Stimulated activated CD4-positive, alpha-beta T cell treated with anti-CD3 and anti-CD28 coated beads, Interleukin-4, amount 100 ng/mL, for 1 hour (primary cell): ENCODE measurements around the gene IL10RB.
"Not testable (repeated sequence)": the region's sequence is repeated elsewhere in the genome, so short reads cannot be mapped to it uniquely, and the experiment has no call there.

ENCODE experiments used
- DNase-seq: peaks from one replicate; pipeline ENCODE4 v3.0.0-alpha.2; 2020

IL10RB gene

DNA sequence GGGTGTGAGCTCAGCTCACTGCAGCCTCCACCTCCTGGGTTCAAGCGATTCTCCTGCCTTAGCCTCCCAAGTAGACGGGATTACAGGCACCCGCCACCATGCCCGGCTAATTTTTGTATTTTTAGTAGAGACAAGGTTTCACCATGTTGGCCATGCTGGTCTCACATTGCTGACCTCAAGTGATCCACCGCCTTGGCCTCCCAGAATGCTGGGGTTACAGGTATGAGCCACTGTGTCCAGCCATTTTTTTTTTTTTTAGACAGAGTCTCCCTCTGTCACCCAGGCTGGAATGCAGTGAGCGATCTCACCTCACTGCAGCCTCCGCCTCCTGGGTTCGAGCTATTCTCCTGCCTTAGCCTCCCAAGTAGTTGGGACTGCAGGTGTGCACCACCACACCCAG, 23.3 kb upstream of the IL10RB start:
- DNase-seq: not testable (repeated sequence)

DNA sequence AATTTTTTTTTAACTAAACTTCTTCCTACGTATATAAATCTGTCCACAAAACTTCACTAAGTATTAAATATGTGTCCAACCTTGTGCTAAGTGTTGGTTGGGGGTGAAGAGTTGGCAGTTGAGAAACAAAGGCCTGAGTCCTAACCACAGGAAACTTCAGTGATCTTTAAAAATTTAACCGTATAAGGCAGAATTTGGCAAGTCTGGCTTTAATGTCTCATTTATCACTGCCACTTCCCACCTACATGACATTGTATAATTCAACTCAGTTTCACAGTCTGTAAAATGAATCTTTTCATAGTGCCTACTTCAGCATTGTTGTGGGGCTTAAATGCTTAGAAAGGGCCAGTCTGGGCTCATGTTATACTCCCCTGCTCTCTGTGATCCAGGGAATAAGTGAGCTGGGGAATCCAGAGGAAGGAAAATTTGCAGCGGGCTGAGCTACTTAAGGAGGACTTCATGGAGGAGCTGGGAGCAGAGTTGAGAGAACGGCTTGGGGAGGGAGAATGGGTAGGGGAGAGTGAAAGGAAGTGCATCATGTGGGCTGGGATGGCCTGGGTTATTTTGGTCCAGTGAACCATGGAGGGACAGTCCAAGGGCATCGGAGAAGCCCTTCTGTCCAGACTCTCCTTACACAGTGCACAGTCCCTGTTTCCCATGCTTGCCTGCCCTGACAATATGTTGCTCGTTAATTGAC, 21.9 kb upstream of the IL10RB start:
- no peak for DNase-seq

DNA sequence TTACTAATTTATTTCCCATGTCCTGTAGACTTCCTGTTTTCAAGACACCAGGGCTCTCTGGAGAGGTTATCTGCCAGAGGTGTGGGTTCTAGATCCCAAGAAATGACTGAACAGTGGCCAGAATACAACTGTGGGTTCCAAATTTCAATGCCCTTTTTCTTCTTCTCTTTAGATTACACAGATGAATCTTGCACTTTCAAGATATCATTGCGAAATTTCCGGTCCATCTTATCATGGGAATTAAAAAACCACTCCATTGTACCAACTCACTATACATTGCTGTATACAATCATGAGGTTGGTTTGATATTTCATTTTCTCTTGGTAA, 21.4 kb upstream of the IL10RB start:
- no peak for DNase-seq

DNA sequence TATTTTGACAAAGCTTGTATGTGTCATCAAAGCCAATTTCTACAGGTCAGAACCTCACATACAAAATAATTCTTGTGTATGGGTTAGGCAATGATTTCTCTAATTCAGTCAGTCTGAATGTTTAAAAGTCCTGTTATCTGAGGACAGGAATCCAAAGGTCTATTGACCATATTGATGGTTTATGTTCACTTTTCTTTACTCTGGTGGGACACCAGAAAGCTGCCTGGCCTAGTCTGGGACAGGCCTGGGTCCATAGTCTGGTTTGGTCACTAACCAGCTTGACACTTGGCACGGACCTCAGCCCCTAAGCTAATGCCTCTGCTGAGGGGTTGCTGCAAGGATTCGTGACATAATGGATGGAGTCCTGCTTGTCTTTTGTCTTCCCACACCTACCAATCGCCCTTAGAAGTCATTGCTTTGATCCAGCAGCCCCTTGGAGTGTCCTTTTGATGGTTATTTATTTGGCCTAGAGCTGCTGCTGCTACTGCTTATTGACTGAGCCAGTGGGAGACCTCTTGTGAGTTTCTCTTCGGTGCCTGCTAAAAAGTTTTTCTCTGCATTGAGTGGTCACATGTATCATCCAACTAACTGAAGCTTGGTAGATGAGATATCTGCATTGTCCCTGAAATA, 20.8 kb upstream of the IL10RB start:
- DNase-seq: no peak

DNA sequence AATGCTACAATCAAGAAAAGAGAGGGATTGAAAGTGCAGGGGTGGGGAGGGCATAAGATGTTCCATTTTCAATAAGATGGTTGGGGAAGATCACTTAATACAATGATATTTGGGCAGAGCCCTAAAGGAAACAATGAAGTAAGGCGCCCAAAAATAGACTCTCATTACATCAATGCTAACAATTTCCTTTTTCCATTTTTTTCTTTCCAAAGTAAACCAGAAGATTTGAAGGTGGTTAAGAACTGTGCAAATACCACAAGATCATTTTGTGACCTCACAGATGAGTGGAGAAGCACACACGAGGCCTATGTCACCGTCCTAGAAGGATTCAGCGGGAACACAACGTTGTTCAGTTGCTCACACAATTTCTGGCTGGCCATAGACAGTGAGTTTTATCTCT, 19.7 kb upstream of the IL10RB start:
- DNase-seq: no peak

DNA sequence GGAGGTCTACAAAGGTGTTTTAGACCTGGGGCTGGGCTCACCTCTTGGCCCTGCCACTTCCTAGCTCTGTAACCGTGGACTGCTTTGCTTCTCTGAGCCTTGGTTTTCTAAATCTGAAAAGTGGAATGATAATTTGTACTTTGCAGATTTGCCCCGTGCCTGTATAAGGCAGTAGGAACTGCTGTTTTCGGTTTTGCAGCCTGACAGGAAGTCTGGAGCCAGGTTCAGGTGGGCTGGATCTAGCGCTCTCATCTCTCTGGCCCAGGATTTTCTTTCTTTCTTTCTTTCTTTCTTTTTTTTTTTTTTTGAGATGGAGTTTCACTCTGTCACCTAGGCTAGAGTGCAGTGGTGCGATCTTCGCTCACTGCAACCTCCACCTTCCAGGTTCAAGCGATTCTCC, 19.2 kb upstream of the IL10RB start:
- DNase-seq: no peak

DNA sequence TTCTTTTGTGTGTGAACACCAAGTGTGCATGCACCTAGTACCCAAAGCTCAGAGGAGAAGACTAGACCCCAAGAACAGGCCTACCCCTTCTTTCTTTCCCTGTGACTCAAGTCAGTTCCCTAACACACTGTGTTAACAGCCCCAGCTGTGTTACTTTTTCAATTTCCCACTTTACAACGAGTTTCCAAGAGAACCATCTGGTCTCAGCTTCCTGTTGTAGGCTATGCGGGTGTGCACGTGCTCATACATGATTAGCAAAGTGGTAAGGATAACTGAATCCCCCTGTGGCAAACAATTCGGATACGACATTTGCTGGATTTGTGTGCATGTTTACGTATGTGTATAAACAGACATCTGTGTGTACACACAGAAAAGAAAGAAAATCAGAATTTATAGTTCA, 18.6 kb upstream of the IL10RB start:
- no peak for DNase-seq

DNA sequence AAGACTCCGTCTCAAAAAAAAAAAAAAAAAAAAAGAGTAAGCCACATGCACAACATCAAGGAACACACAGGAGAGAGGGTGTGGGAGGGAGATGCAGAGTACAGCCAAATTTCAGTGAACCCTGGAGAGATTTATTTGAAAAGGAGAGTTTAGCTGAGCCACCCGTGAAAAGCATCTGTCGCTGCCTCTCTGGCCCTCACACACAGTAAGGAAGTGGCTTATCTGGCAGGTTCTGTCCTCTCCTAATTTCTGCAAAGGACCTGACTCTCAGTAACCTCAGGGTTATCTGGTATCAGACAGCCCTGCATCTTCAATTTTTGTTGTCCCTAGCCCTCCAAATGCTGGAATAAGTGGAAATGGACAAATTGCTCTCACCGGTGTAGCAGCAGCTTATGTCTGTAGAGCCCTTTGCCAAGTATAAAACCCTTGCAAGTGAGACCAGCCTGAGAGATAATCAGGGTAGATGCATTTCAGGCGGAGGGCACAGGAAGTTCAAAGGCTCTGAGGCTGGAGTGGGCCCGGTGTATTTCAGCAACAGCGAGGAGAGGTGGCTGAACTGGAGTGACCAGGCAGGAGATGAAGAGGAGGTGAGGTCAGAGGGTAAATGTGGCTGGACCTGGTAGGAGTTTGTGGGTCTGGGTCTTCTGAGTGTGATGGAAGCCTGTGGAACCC, 16.7 kb upstream of the IL10RB start:
- no peak for DNase-seq

DNA sequence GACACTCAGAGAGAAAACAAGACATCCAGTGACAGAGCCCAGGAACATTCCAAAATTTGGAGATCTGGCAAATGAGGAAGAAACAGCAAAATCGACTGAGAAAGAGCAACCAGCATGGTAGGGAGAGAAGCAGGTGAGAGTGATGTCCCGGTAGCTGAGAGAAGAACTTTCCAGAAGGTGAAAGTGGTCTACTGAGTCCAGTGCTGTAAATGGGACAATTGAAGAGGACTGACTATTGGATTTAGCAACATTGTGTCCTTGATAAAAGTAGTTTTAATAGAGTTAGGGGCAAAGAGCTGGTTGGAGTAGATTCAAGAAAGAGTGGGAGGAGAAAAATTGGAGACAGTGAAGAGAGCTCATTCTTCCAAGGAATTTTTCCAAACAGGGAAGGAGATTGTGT, 15.0 kb upstream of the IL10RB start:
- no peak for DNase-seq

DNA sequence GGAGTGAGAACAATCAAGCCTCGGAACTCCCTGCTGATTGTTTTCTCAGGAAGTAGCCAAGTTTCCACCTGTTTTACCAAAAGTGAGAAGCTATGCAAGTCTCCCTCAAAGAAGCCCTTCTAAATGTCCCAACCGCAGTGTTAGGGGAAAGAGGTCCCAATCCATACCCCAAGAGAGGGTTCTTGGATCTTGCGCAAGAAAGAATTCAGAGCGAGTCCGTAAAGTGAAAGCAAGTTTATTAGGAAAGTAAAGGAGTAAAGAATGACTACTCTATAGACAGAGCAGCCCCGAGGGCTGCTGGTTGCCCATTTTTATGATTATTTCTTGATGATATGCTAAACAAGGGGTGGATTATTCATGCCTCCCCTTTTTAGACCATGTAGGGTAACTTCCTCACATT, 12.8 kb upstream of the IL10RB start:
- DNase-seq: not testable (repeated sequence)

DNA sequence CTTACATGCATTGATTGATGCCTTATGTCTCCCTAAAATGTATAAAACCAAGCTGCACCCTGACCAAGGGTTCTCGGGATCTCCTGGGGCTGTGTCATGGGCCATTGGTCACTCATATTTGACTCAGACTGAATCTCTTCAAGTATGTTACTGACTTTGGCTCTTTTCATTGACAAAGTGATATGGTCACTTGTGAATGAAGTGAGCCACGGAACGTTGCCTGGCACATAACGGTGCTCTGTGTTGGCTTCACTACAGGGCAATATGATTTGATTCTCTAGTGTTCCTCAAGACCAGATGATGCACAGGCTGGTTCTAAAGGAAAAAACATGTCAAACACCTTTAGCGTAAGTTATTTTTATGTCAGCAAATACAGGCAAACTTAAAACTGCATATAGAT, 11.4 kb upstream of the IL10RB start:
- no peak for DNase-seq

DNA sequence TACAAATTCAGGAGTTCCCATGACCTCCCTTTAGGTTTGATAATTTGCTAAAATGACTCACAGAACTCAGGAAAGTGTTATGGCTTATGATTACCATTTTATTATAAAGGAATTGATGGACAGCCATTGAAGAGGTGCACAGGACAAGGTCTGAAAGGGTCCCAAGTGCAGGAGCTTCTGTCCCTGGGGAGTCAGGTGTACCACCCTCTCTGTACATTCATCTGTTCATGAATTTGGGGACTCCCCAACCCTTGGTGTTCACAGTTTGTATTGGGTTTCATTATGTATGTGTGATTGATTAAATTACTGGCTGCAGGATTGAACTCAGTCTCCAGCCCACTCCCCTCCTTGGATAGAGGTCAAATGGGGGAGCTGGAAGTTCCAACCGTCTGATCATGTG, 10.8 kb upstream of the IL10RB start:
- DNase-seq: no peak

DNA sequence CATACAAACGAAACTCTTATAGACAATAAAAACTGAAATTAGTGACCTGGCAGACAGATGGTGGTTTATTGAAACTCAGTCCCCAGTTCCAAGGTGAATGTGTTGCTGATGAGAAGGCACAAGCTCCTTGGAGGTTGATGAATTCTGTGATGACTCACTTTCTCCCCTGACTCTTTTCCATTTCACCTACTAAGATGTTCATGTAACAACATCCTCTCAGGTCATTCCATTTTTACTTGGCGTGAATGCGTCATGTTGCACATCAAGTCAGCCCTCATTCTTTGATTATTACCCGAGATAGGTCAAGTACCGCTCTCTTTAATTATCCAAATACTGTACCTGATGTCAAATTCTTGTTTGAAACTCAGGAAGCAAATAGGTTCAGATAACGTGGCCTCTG, 10.1 kb upstream of the IL10RB start:
- no peak for DNase-seq

DNA sequence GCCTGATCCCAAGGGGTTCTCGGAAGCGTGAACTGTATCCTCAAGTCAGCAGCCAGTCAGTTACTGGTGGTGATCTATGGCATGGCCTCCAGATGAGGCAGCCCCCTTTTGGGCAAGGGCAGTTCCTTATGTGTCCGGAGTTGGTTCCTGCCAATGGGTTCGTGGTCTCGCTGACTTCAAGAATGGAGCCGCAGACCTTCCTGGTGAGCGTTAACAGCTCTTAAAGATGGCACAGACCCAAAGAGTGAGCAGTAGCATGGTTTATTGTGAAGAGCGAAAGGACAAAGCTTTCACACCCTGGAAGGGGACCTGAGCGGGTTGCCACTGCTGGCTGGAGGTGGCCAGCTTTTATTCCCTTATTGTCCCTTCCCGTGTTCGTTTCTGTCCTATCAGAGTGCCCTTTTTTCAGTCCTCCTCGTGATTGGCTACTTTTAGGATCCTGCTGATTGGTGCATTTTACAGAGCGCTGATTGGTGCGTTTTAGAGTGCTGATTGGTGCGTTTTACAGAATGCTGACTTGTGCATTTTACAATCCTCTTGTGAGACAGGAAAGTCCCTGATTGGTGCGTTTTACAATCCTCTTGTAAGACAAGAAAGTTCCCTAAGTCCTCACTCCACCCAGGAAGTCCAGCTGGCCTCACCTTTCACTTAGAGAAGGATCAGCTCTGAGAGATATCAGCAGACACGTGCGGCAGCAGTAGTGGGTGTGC, 8.9 kb upstream of the IL10RB start:
- DNase-seq: no peak

DNA sequence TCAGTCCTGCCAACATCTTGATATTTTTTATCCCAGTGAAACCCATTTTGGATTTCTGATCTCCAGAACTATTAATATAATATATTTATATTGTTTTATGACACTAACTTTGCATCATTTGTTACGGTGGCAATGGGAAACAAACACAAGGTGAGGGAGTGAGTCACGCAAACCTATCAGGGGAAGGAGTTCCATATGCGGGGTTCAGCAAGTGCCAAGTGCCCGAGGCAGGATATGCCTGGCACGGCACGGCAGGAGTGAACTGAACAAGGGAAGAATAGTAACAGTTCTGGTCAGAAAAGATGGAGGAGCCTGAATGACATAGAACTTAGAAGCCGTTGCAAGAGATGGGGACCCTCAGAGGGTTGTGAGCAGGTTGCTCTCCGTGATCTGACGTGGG, 7.7 kb upstream of the IL10RB start:
- no peak for DNase-seq

DNA sequence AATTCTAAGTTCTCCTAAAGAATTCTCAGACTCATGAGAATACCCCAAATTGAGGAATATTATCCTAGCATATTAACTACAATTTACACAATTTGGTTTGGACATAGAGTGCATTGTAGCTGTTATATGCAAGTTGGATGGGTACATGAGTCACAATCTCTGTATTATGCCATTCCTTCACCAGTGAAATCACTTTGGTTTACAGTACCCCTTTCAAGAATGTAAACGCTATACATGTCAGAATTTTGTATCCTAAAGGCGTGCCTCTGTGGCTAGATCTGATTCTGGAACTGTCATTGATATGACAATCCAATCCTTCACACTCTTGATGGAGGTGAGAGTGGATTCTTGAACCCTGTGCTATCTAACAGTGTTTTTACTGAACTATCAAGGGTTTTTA, 6.7 kb upstream of the IL10RB start:
- DNase-seq: no peak

DNA sequence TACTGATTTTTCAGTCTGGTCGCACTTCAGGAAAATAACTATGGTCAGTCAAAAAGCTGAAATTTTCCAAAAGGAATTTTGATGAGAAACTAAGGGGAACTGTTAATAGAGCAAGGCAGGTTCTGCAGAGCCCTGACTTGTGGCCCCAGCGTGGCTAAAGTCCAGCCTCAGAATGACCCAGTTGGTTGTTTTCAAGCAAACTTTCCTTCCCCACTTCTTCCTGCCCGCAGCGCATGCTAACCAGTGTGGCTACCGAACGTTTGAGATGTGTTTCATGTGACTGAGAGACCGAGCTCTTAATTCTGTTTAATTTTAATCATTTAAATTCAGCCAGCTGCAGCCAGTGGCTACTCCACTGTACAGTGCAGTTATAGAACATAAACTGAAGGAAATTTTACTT, 6.2 kb upstream of the IL10RB start:
- no peak for DNase-seq

DNA sequence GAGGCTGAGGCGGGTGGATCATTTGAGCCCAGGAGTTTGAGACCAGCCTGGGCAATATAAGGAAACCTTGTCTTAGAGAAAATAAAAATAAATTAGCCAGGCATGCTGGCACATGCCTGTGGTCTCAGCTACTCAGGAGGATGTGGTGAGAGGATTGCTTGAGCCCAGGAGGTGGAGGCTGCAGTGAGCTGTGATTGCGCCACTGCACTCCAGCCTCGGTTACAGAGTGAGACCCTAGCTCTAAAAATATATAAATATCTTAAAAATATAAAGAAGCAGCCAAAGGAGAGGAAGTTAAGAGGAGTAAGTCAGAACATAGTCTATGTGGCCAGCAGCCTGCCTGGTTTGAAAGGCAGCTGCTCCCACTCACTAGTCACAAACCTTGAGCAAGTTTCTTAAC, 4.5 kb upstream of the IL10RB start:
- no peak for DNase-seq

DNA sequence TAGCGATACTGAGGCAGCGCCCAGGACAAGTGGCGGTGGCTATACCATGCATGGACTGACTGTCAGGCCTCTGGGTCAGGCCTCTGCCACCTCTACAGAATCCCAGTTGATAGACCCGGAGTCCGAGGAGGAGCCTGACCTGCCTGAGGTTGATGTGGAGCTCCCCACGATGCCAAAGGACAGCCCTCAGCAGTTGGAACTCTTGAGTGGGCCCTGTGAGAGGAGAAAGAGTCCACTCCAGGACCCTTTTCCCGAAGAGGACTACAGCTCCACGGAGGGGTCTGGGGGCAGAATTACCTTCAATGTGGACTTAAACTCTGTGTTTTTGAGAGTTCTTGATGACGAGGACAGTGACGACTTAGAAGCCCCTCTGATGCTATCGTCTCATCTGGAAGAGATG, 3.2 kb upstream of the IL10RB start:
- DNase-seq: no peak

DNA sequence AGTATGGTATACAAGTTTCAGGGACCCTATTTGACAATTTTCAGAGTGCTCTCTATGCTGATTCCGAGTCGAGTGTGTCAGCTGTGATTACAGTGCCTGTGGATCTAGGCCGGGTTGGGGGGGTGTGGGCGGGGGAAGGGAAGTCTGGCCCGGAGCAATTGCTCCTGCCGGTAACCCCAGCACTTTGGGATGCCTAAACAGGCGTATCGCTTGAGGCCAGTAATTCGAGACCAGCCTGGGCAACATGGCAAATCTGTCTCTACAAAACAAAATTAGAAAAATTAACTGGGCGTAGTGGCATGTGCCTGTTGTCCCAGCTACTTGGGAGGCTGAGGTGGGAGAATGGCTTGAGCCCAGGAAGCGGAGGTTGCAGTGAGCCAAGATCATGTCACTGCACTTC, 1.6 kb upstream of the IL10RB start:
- no peak for DNase-seq

DNA sequence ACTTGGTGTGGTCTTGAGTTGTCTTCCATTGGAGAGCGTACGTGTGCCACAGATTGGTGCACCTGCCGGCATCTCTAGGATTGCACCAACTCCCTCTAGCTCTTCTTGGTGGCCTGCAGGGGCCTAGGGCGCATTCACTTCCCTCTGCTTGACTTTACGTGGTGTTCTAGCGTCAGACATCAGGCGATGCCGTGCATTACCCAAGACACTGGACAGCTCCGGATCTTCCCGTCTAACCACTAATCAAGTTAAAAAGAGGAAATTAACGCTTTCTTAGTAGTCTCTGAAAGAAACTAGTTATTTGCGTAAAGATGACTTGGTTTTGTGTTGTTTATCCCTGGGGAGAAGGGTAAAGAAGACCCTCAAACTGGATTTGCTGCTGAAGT, 510 bp upstream of the IL10RB start:
- no peak for DNase-seq

DNA sequence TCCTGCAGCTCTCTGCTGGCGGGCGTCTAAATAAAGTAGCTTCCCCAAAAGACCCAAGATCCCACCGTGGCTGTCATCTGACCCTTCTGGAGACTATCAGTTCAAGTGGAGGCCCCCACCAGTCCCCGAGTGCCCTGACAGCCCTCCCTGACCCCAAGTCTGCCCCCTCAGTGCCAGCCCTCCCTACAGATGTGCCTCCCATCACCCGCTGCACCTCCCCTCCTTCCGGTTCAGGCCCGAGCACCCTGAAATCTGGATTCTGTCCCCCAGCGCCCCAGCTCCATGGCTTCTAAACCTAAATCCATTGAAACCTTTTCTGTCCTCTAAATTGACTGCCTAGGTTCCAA, 595 bp downstream of the IL10RB start:
- DNase-seq: peak; percentile 32

DNA sequence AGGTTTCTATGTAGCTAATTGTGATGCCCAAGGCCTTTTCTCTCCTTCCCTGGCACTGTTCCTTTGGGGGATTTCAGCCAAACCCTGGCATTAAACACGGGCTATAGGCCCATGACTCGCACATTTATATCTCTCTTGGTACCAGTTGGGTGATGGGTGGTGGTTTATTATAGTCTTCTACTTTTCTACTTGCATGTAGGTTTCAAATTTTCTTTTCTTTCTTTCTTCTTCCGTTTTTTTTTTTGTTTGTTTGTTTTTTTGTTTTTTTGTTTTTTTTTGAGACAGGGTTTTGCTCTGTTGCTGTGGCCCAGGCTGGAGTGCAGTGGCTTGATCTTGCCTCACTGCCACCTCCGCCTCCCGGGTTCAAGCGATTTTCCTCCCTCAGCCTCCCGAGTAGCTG, 1.1 kb downstream of the IL10RB start:
- DNase-seq: no peak

DNA sequence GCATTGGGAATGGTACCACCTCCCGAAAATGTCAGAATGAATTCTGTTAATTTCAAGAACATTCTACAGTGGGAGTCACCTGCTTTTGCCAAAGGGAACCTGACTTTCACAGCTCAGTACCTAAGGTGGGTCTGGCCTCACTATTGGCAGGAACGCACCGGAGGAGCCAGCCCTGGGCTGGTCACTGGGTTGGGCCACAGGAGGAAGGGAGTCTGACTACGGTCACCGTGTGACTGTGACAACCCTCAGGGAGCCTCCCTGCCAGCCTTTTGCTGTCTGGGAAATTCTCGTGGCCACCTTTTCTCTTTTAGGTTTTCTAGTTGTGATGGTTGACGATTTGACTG, 2.2 kb downstream of the IL10RB start:
- DNase-seq: no peak
